SK-N-SH (cell line): ENCODE results near the gene SCAI. TPM values are rescaled to one million over a fixed set of nuclear protein-coding genes. Genes with fewer than 3 reads are reported as not detected.

Source experiments
- CTCF ChIA-PET: fragments of 300-600, 350-600 bp; formaldehyde crosslinking; extraction: SDS; loops from one replicate; lab custom pipeline; 2021; lab: Yijun Ruan, JAX
- POLR2A ChIA-PET: fragments of 350-600 bp; sonication (Branson Sonifier 250); formaldehyde crosslinking; extraction: SDS; loops from one replicate; lab custom pipeline; 2020; ENCODE audit warnings: antibody characterized with exemption, inconsistent platforms; lab: Yijun Ruan, JAX
- DNase-seq: peaks from one replicate; pipeline ENCODE4 v3.0.0; 2012
- H2AFZ ChIP-seq: fragments of 200-600 bp; sonication (generic); 2 replicates; pipeline ENCODE4 v1.8.1; 2016; ENCODE audit warnings: antibody characterized with exemption, mild to moderate bottlenecking, low read depth
- H3F3A ChIP-seq: fragments of 200-600 bp; sonication (generic); replicated peaks from 2 replicates; pipeline ENCODE3; 2016; ENCODE audit warnings: antibody characterized with exemption, mild to moderate bottlenecking; ENCODE audit not compliant: insufficient read depth
- H3K27ac ChIP-seq, 2 experiments: fragments of 200-500 bp in 1 of 2; fragments of 200-600 bp in 1 of 2; sonication (Bioruptor generic) in 1 of 2; sonication (generic), shearing (Covaris generic) in 1 of 2; 2 replicates each; pipeline versions ENCODE4 v1.5.1 to v1.6.1; 2014 to 2016; ENCODE audit warnings: low read depth in 2 of 2, inconsistent platforms in 1 of 2, low read length in 1 of 2, mild to moderate bottlenecking in 1 of 2, mixed read lengths in 1 of 2
- H3K27me3 ChIP-seq: fragments of 200-600 bp; sonication (generic), shearing (Covaris generic); 2 replicates; pipeline ENCODE4 v1.6.1; 2016; ENCODE audit warnings: mixed run types; ENCODE audit not compliant: insufficient read depth
- H3K36me3 ChIP-seq, 2 experiments: fragments of 200-500 bp in 1 of 2; fragments of 200-600 bp in 1 of 2; sonication (Bioruptor generic) in 1 of 2; sonication (generic) in 1 of 2; replicated peaks in 1 of 2; 2 replicates each; pipeline versions ENCODE3 to v1.5.1; 2014 to 2016; ENCODE audit warnings: low read length in 1 of 2, mild to moderate bottlenecking in 1 of 2; ENCODE audit not compliant: insufficient read depth in 2 of 2, control insufficient read depth in 1 of 2
- H3K4me1 ChIP-seq, 2 experiments: fragments of 200-500 bp in 1 of 2; fragments of 200-600 bp in 1 of 2; sonication (Bioruptor generic) in 1 of 2; sonication (generic), shearing (Covaris generic) in 1 of 2; 2 replicates each; pipeline versions ENCODE4 v1.5.1 to v1.6.1; 2014 to 2016; ENCODE audit warnings: low read depth in 1 of 2, low read length in 1 of 2, mixed run types in 1 of 2; ENCODE audit not compliant: insufficient read depth in 2 of 2, control insufficient read depth in 1 of 2
- H3K4me2 ChIP-seq: fragments of 200-600 bp; sonication (generic), shearing (Covaris generic); 2 replicates; pipeline ENCODE4 v1.6.1; 2017; ENCODE audit warnings: mixed run types
- H3K4me3 ChIP-seq, 2 experiments: fragments of 200-500 bp in 1 of 2; fragments of 200-600 bp in 1 of 2; sonication (Bioruptor generic) in 1 of 2; sonication (generic), shearing (Covaris generic) in 1 of 2; 2 replicates each; pipeline versions ENCODE4 v1.5.1 to v1.8.1; 2014 to 2016; ENCODE audit warnings: low read depth in 2 of 2, inconsistent platforms in 1 of 2, low read length in 1 of 2, mild to moderate bottlenecking in 1 of 2, mixed read lengths in 1 of 2, moderate library complexity in 1 of 2
- H3K79me2 ChIP-seq: fragments of 200-600 bp; sonication (generic); 2 replicates; pipeline ENCODE4 v1.8.1; 2017; ENCODE audit warnings: mild to moderate bottlenecking; ENCODE audit not compliant: insufficient read depth
- H3K9ac ChIP-seq: fragments of 200-600 bp; sonication (generic); 2 replicates; pipeline ENCODE4 v1.6.1; 2017; ENCODE audit warnings: mixed run types
- H3K9me2 ChIP-seq: fragments of 200-600 bp; sonication (generic); 2 replicates; pipeline ENCODE4 v1.6.1; 2017; ENCODE audit warnings: mixed run types
- H3K9me3 ChIP-seq: fragments of 200-600 bp; sonication (generic); 2 replicates; pipeline ENCODE4 v1.6.1; 2017; ENCODE audit warnings: mixed run types, mild to moderate bottlenecking, moderate library complexity
- H4K20me1 ChIP-seq: fragments of 200-600 bp; sonication (generic); 2 replicates; pipeline ENCODE4 v1.6.1; 2017; ENCODE audit warnings: mild to moderate bottlenecking, mixed run types; ENCODE audit not compliant: insufficient read depth
- CHD2 ChIP-seq: fragments of 150-350 bp; IDR thresholded peaks from 2 replicates; pipeline ENCODE4 v1.6.1; 2018; ENCODE audit warnings: low read length; ENCODE audit not compliant: partially characterized antibody
- FOSL2 ChIP-seq: IDR thresholded peaks from 2 replicates; pipeline ENCODE4 v1.4.0; 2012; ENCODE audit warnings: low read depth, mild to moderate bottlenecking, moderate library complexity, borderline replicate concordance
- NFIC ChIP-seq: IDR thresholded peaks from 2 replicates; pipeline ENCODE4 v1.4.0; 2012; ENCODE audit warnings: borderline replicate concordance
- SIN3A ChIP-seq: IDR thresholded peaks from 2 replicates; pipeline ENCODE4 v1.6.1; 2012; ENCODE audit warnings: low read depth, mild to moderate bottlenecking, low read length, moderate library complexity, borderline replicate concordance
- TAF1 ChIP-seq: IDR thresholded peaks from 2 replicates; pipeline ENCODE4 v1.6.1; 2012; ENCODE audit warnings: low read depth, mild to moderate bottlenecking, low read length, moderate library complexity, borderline replicate concordance
- TCF12 ChIP-seq: IDR thresholded peaks from 2 replicates; pipeline ENCODE4 v1.4.0; 2012
- TEAD4 ChIP-seq: IDR thresholded peaks from 2 replicates; pipeline ENCODE4 v1.4.0; 2012; ENCODE audit warnings: mild to moderate bottlenecking, borderline replicate concordance; ENCODE audit not compliant: insufficient read depth
- WGBS: methylation state at CpG from one replicate; pipeline ENCODE4 v1.1.6; 2017; ENCODE audit warnings: low lambda C conversion rate; 5-methylcytosine and 5-hydroxymethylcytosine counted together
- polyA plus RNA-seq, 3 experiments: library from polyadenylated mRNA; depleted of rRNA; stranded (reverse); fragments of >200 nt; gene quantifications; 2 replicates each; pipeline ENCODE4 v1.2.3, GENCODE V29; 2012
- TF ChIP-seq, protein P1 (sequence below): IDR thresholded peaks from 2 replicates; pipeline ENCODE4 v1.6.1; 2012; ENCODE audit warnings: mild to moderate bottlenecking, low read depth, low read length, moderate library complexity
- TF ChIP-seq, protein P2 (sequence below): IDR thresholded peaks from 2 replicates; pipeline ENCODE4; 2012

The SCAI gene
- polyA plus RNA-seq, 1 of the 3 experiments (the other 2 are of a cell fraction), result 0.85 TPM

DNA sequence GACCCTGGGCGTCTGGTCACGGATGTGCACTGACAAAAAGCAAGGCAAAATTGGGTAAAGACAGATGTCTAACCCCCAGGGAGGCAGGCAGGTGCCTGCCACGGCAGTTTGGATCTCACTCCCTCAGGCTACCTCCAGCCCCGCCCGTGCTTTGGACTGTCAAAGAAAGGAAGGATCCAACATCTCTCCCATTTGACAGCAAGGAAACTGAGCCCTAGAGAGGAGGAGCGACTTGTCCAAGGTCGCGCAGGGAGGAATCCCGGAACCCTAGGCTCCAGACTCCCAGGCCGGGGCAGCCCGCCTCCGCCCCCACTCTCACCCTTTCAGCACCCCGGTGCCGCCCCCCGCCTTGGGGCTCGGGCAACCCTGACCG lies 202.8 kb downstream of the SCAI start:
- Histone ChIP-seq H3K79me2 (peaks cover 13% of the 10 kb centered on the region), H3K27me3 (no peaks in the 10 kb centered on the region), H3K9me2 (no peaks in the 10 kb centered on the region), H3K9ac (peak overlapping the region; percentile 84), H3K27ac (peak overlapping the region; percentile 93 to 94), H3K4me1 (peaks cover 6 to 9% of the 10 kb centered on the region in 2 experiments; a peak in 2 of 4 replicates), H3K4me2 (peak overlapping the region; percentile 81), H3K36me3 (peaks cover 17 to 19% of the 10 kb centered on the region in 2 experiments), H2AFZ (peak overlapping the region; percentile 95), H4K20me1 (no peaks in the 10 kb centered on the region), H3F3A (peaks cover 17% of the 10 kb centered on the region), H3K9me3 (no peaks in the 10 kb centered on the region)
- ChIA-PET CTCF (no interaction called here), POLR2A (no interaction called here)
- DNase-seq, result no peak
- WGBS, result 0% methylated on average over 8 of the region's 17 CpGs
- TF ChIP-seq NFIC (no peak), SIN3A (0 out of 2 replicates have a peak, but pooled peaks have one; percentile 43)
- TF ChIP-seq, protein P1, sequence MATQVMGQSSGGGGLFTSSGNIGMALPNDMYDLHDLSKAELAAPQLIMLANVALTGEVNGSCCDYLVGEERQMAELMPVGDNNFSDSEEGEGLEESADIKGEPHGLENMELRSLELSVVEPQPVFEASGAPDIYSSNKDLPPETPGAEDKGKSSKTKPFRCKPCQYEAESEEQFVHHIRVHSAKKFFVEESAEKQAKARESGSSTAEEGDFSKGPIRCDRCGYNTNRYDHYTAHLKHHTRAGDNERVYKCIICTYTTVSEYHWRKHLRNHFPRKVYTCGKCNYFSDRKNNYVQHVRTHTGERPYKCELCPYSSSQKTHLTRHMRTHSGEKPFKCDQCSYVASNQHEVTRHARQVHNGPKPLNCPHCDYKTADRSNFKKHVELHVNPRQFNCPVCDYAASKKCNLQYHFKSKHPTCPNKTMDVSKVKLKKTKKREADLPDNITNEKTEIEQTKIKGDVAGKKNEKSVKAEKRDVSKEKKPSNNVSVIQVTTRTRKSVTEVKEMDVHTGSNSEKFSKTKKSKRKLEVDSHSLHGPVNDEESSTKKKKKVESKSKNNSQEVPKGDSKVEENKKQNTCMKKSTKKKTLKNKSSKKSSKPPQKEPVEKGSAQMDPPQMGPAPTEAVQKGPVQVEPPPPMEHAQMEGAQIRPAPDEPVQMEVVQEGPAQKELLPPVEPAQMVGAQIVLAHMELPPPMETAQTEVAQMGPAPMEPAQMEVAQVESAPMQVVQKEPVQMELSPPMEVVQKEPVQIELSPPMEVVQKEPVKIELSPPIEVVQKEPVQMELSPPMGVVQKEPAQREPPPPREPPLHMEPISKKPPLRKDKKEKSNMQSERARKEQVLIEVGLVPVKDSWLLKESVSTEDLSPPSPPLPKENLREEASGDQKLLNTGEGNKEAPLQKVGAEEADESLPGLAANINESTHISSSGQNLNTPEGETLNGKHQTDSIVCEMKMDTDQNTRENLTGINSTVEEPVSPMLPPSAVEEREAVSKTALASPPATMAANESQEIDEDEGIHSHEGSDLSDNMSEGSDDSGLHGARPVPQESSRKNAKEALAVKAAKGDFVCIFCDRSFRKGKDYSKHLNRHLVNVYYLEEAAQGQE, result no peak
- TF ChIP-seq, all 33 proteins: peak for 1
- H3K4me3 ChIP-seq, result peak overlapping the region; percentile 82

DNA sequence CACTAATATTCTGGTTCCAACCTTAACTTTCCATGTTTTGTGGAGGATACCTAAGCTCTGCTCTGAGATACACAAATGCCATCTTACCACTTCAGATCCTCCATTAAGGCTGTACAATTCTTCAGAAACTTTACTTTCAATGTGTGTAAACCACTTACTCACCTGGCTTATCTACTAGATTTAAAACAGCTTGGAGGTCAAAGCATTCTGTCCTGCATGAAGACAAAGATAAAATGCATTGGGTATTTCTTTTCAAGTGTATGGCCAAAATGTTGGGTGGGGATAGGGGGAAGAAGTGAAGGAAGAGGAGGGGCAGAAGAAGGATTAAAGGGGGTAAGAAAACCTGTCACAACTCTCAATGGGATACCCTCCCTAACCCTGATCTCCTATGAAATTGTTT lies 203.4 kb downstream of the SCAI start:
- Histone ChIP-seq H3K79me2 (peaks cover 13% of the 10 kb centered on the region), H4K20me1 (no peaks in the 10 kb centered on the region), H3K4me3 (peak overlapping the region; percentile 82)
- peak; percentile 7 for DNase-seq
- TF ChIP-seq FOSL2, result no peak
- TF ChIP-seq TAF1, result no peak
- TF ChIP-seq CHD2, result no peak
- no peak for TF ChIP-seq TEAD4
- TF ChIP-seq, protein P2, sequence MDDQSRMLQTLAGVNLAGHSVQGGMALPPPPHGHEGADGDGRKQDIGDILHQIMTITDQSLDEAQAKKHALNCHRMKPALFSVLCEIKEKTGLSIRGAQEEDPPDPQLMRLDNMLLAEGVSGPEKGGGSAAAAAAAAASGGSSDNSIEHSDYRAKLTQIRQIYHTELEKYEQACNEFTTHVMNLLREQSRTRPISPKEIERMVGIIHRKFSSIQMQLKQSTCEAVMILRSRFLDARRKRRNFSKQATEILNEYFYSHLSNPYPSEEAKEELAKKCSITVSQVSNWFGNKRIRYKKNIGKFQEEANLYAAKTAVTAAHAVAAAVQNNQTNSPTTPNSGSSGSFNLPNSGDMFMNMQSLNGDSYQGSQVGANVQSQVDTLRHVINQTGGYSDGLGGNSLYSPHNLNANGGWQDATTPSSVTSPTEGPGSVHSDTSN, result no peak
- no peak for TF ChIP-seq TCF12
- TF ChIP-seq, all 33 proteins: peak for 0
- ChIA-PET CTCF (interaction anchor here (0.7 to 1.0 kb wide), 2 partner anchors 71 to 87 kb away, joined by 3 read pairs; no protein-coding TSS in a partner anchor), POLR2A (no interaction called here)
- H3K9me2 ChIP-seq, result no peaks in the 10 kb centered on the region
- H3K27me3 ChIP-seq, result no peaks in the 10 kb centered on the region
- H3F3A ChIP-seq, result peaks cover 18% of the 10 kb centered on the region
- peaks cover 17 to 19% of the 10 kb centered on the region in 2 experiments for H3K36me3 ChIP-seq
- peak overlapping the region; percentile 81 for H3K4me2 ChIP-seq
- H3K9ac ChIP-seq, result peak overlapping the region; percentile 84
- peak overlapping the region; percentile 93 to 94; a peak in 3 of 4 replicates for H3K27ac ChIP-seq
- H3K9me3 ChIP-seq, result no peaks in the 10 kb centered on the region
- H2AFZ ChIP-seq, result 0 out of 2 replicates have a peak overlapping the region, but pooled peaks have one; percentile 95
- H3K4me1 ChIP-seq, result peaks cover 6 to 9% of the 10 kb centered on the region in 2 experiments; a peak in 3 of 4 replicates
